Breast epithelium (tissue), 3 donors: Measurements from ENCODE around the gene PHKA2.

Source experiments
- POLR2A ChIP-seq: fragments of 450-650 bp; IDR thresholded peaks from one replicate; pipeline ENCODE4 v1.6.1; 2016; ENCODE audit warnings: antibody characterized with exemption, mild to moderate bottlenecking, moderate library complexity
- TF ChIP-seq, protein P1 (sequence below), 3 donors: fragments of 450-650 bp; IDR thresholded peaks; one replicate each; pipeline ENCODE4 v1.5.1; 2016 to 2017; ENCODE audit warnings: antibody characterized with exemption in 3 of 3, mild to moderate bottlenecking in 3 of 3, moderate library complexity in 3 of 3

GRCh38 chrX:18875256-18875878 is 108.5 kb downstream of the PHKA2 start:
- TF ChIP-seq, protein P1, sequence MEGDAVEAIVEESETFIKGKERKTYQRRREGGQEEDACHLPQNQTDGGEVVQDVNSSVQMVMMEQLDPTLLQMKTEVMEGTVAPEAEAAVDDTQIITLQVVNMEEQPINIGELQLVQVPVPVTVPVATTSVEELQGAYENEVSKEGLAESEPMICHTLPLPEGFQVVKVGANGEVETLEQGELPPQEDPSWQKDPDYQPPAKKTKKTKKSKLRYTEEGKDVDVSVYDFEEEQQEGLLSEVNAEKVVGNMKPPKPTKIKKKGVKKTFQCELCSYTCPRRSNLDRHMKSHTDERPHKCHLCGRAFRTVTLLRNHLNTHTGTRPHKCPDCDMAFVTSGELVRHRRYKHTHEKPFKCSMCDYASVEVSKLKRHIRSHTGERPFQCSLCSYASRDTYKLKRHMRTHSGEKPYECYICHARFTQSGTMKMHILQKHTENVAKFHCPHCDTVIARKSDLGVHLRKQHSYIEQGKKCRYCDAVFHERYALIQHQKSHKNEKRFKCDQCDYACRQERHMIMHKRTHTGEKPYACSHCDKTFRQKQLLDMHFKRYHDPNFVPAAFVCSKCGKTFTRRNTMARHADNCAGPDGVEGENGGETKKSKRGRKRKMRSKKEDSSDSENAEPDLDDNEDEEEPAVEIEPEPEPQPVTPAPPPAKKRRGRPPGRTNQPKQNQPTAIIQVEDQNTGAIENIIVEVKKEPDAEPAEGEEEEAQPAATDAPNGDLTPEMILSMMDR (IDR thresholded peaks at IDR 0.05): no peak
- TF ChIP-seq POLR2A: no peak
